Activated B cell treated with CpG ODN at 0.5 μM for 24 hours (primary cell): ENCODE data around the gene FBXO44. TPM values are rescaled to one million over a fixed set of nuclear protein-coding genes. Genes with fewer than 3 reads are reported as not detected.

Experiments used
- ATAC-seq: fragments of 200-7000 bp; cut with Tn5 transposase; one replicate; pipeline ENCODE4 v1.10.0; 2021; ENCODE audit warnings: low read depth, mild to moderate bottlenecking, moderate library complexity
- CTCF ChIA-PET: fragments of 350-600 bp; sonication (Branson Sonifier 250); formaldehyde crosslinking; loops from one replicate; lab custom pipeline; 2021; ENCODE audit warnings: antibody characterized with exemption; lab: Charles Lee
- POLR2A ChIA-PET: fragments of 350-600 bp; sonication (Branson Sonifier 250); formaldehyde crosslinking; loops from one replicate; lab custom pipeline; 2021; ENCODE audit warnings: antibody characterized with exemption; lab: Charles Lee
- DNase-seq: peaks from one replicate; pipeline ENCODE4 v3.0.0; 2022
- H3K27ac Mint-ChIP-seq: one replicate; pipeline ENCODE4 v1.8.0; 2020; ENCODE audit warnings: mixed read lengths
- H3K27me3 Mint-ChIP-seq: one replicate; pipeline ENCODE4 v1.8.0; 2021; ENCODE audit warnings: mixed read lengths
- H3K36me3 Mint-ChIP-seq: one replicate; pipeline ENCODE4 v1.8.0; 2021; ENCODE audit warnings: low read depth, mixed read lengths
- H3K4me1 Mint-ChIP-seq: one replicate; pipeline ENCODE4 v1.8.0; 2021; ENCODE audit warnings: mixed read lengths
- H3K4me3 Mint-ChIP-seq: one replicate; pipeline ENCODE4 v1.8.0; 2020; ENCODE audit warnings: mild to moderate bottlenecking, mixed read lengths
- H3K9me3 Mint-ChIP-seq: one replicate; pipeline ENCODE4 v1.8.0; 2020; ENCODE audit warnings: mixed read lengths
- intact Hi-C: fragments of 100-400 bp; cut with micrococcal nuclease; formaldehyde crosslinking; loops from one replicate; pipeline ENCODE4 v1.15.1; 2024
- total RNA-seq: library from RNA; stranded (reverse); gene quantifications from 2 replicates; pipeline ENCODE4 v1.2.3, GENCODE V29; 2022
- TF ChIP-seq, protein P1 (sequence below): fragments of 200-600 bp; IDR thresholded peaks from one replicate; pipeline ENCODE4 v1.8.0; 2022; ENCODE audit warnings: antibody characterized with exemption, mild to moderate bottlenecking

The FBXO44 gene
- total RNA-seq, 1 donor from 2014 or later, result 27.2 TPM

DNA sequence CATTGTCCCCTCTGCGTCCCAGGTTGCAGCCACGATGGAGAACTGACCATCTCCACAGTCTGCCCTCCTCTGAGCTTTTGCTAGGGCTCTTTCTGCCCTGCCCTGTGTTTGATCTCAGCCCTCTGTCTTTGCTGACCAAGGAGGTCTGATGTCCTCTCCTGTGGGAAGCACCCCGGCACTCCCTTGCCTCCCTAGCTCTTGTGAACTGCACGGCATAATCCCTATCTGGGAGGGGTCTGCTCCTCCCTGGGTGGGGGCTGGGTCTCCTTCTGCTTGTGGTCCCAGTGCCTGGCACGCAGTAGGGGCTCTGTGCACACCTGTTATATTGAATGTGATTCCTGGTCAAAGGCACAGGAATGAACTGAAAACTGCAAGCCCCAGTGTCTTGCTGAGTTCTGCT lies 39.2 kb downstream of the FBXO44 start:
- H3K27ac Mint-ChIP-seq, result no peak overlapping the region
- intact Hi-C loops, result no loop called here
- ATAC-seq, result no peak
- POLR2A ChIA-PET, result no interaction called here
- H3K27me3 Mint-ChIP-seq, result peaks cover 42% of the 10 kb centered on the region
- no peak for DNase-seq
- CTCF ChIA-PET, result no interaction called here
- H3K4me3 Mint-ChIP-seq, result no peak overlapping the region
- H3K9me3 Mint-ChIP-seq, result no peaks in the 10 kb centered on the region
- no peaks in the 10 kb centered on the region for H3K36me3 Mint-ChIP-seq
- peaks cover 16% of the 10 kb centered on the region for H3K4me1 Mint-ChIP-seq
- TF ChIP-seq, protein P1, sequence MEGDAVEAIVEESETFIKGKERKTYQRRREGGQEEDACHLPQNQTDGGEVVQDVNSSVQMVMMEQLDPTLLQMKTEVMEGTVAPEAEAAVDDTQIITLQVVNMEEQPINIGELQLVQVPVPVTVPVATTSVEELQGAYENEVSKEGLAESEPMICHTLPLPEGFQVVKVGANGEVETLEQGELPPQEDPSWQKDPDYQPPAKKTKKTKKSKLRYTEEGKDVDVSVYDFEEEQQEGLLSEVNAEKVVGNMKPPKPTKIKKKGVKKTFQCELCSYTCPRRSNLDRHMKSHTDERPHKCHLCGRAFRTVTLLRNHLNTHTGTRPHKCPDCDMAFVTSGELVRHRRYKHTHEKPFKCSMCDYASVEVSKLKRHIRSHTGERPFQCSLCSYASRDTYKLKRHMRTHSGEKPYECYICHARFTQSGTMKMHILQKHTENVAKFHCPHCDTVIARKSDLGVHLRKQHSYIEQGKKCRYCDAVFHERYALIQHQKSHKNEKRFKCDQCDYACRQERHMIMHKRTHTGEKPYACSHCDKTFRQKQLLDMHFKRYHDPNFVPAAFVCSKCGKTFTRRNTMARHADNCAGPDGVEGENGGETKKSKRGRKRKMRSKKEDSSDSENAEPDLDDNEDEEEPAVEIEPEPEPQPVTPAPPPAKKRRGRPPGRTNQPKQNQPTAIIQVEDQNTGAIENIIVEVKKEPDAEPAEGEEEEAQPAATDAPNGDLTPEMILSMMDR, result no peak

GRCh38 chr1:11695861-11696260 lies 41.2 kb downstream of the FBXO44 start:
- no peak overlapping the region for H3K4me3 Mint-ChIP-seq
- H3K9me3 Mint-ChIP-seq, result no peaks in the 10 kb centered on the region
- H3K27ac Mint-ChIP-seq, result no peak overlapping the region
- ChIA-PET POLR2A (no interaction called here), CTCF (no interaction called here)
- peaks cover 26% of the 10 kb centered on the region for H3K27me3 Mint-ChIP-seq
- no peaks in the 10 kb centered on the region for H3K36me3 Mint-ChIP-seq
- H3K4me1 Mint-ChIP-seq, result peaks cover 10% of the 10 kb centered on the region
- TF ChIP-seq, protein P1, result no peak
- intact Hi-C loops, result no loop called here
- ATAC-seq (no peak), DNase-seq (no peak)

- intact Hi-C loops, result no loop called here
- ChIA-PET POLR2A (no interaction called here), CTCF (interaction anchor here (0.6 kb wide), 1 partner anchor 34 kb away, joined by 3 read pairs; the partner anchor contains the start of gene FBXO6)
- Mint-ChIP-seq H3K27me3 (peaks cover 24% of the 10 kb centered on the region), H3K36me3 (no peaks in the 10 kb centered on the region), H3K4me1 (peaks cover 6% of the 10 kb centered on the region), H3K9me3 (no peaks in the 10 kb centered on the region), H3K4me3 (no peak overlapping the region), H3K27ac (no peak overlapping the region)
- ATAC-seq, result no peak
- TF ChIP-seq, protein P1, result no peak
- DNase-seq, result no peak
These were observed 42.7 kb downstream of the FBXO44 start for GRCh38 chr1:11697188-11697892.

DNA sequence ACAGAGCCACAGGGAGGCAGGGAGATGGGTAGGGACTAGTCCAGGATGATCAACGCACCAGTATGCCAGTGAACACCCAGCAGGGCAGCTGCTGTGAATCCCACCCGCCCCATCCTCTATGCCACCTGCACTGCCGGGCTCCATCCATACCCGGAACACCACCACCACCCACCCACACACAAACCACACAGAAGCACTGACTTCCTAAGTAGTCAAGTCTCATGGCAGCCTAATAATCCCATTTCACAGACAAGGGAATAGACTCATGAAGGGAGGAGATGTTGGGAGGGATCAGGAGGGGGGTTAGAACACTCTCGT lies 43.2 kb downstream of the FBXO44 start:
- ChIA-PET POLR2A (no interaction called here), CTCF (interaction anchor here (0.6 kb wide), 1 partner anchor 34 kb away, joined by 3 read pairs; the partner anchor contains the start of gene FBXO6)
- DNase-seq (no peak), ATAC-seq (no peak)
- H3K4me1 Mint-ChIP-seq, result peaks cover 3% of the 10 kb centered on the region
- TF ChIP-seq, protein P1, result no peak
- no peaks in the 10 kb centered on the region for H3K36me3 Mint-ChIP-seq
- H3K27ac Mint-ChIP-seq, result no peak overlapping the region
- H3K4me3 Mint-ChIP-seq, result no peak overlapping the region
- intact Hi-C loops, result no loop called here
- H3K27me3 Mint-ChIP-seq, result peaks cover 20% of the 10 kb centered on the region
- no peaks in the 10 kb centered on the region for H3K9me3 Mint-ChIP-seq

GRCh38 chr1:11700601-11701467 lies 46.2 kb downstream of the FBXO44 start:
- Mint-ChIP-seq H3K4me3 (no peak overlapping the region), H3K27me3 (peaks cover 6% of the 10 kb centered on the region), H3K9me3 (no peaks in the 10 kb centered on the region), H3K36me3 (no peaks in the 10 kb centered on the region), H3K4me1 (no peaks in the 10 kb centered on the region), H3K27ac (no peak overlapping the region)
- POLR2A ChIA-PET, result interaction anchor here (0.6 kb wide), 2 partner anchors 10 to 20 kb away, joined by 3 to 4 read pairs; partner anchors contain the start of gene MAD2L2
- intact Hi-C loops, result no loop called here
- DNase-seq (no peak), ATAC-seq (no peak)
- CTCF ChIA-PET, result no interaction called here
- TF ChIP-seq, protein P1, result no peak
